Astrocyte (in vitro differentiated cells and primary cell): ENCODE measurements around the gene CD200R1.

Experiments
- EZH2 ChIP-seq: IDR thresholded peaks from 2 replicates; pipeline ENCODE4 v1.6.1; 2012; ENCODE audit warnings: mild to moderate bottlenecking, low read length, inconsistent platforms; ENCODE audit not compliant: insufficient read depth
- TF ChIP-seq, protein P1 (sequence below): IDR thresholded peaks from 2 replicates; pipeline ENCODE4 v1.5.1; 2011; ENCODE audit warnings: low read depth, mild to moderate bottlenecking, inconsistent platforms, low read length, moderate library complexity; ENCODE audit not compliant: insufficient read depth

DNA sequence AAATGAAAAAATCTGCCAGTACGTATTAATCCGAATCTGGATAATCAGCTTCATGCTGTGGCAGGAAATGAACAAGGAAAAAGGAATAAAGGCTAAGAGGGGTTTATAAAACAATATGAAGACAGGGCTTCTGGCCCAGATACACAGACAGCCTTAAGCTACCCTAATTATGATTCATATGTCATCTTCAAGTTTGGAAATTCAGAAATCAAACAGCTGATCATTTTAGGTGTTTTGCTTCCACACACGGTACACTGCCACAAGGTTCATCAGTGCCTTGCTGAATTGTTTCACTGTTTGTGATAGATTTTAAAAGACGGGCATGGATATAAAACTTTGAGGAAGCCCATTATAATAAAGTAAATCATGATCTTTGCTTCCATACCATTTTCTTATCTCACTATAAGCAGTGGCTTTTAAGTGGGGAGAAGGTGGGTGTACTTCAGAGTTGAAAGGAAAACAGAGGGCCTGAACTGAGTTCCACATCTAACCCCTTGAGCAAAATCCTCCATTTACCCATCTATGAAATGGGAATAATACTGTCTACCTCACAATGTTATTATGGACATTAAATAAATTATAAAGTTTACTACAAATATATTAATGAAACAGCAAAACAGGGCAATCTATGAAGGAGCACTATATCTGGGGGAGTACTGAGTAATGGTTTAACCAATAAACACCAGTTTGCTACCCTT, 31.6 kb upstream of the CD200R1 start:
- TF ChIP-seq, protein P1, sequence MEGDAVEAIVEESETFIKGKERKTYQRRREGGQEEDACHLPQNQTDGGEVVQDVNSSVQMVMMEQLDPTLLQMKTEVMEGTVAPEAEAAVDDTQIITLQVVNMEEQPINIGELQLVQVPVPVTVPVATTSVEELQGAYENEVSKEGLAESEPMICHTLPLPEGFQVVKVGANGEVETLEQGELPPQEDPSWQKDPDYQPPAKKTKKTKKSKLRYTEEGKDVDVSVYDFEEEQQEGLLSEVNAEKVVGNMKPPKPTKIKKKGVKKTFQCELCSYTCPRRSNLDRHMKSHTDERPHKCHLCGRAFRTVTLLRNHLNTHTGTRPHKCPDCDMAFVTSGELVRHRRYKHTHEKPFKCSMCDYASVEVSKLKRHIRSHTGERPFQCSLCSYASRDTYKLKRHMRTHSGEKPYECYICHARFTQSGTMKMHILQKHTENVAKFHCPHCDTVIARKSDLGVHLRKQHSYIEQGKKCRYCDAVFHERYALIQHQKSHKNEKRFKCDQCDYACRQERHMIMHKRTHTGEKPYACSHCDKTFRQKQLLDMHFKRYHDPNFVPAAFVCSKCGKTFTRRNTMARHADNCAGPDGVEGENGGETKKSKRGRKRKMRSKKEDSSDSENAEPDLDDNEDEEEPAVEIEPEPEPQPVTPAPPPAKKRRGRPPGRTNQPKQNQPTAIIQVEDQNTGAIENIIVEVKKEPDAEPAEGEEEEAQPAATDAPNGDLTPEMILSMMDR: no peak
- no peak for TF ChIP-seq EZH2
